ENCODE measurements around the gene MICU1. TPM values are rescaled to one million over a fixed set of nuclear protein-coding genes. Genes with fewer than 3 reads are reported as not detected.
A peak's percentile ranks its signal among the peaks of the same experiment; 100 is the strongest.

MICU1 gene
- total and polyA plus RNA-seq, 8 donors, result 9.4 to 21.7 (median 12.6) TPM

DNA sequence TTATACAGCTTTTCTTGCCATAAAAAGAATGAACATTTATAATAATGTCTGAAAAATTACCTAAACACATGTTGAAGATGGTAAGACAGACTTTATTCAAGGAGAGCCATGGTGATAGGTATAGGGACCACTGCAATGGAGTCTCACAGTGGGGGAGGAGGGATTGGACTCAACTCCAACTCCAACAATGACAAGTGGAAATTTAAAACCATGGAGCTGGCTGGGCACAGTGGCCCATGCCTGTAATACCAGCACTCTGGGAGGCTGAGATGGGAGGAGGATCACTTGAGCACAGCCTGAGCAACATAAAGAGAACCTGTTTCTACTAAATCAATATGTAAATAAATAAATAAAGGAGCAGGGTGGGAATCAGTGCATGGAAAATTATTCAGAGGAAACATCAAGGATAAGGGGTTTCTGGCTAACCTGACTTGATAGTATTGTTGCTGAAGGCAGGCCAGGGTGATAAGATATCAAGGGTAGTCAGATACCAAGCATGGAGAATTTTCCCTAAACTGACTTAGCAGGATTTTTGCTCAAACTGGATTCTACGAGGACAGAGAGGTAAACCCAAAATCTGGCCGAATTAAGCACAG is 19.5 kb upstream of the MICU1 start:
- Histone ChIP-seq H3K27ac (no peak overlapping the region), H3K36me3 (no peaks in the 10 kb centered on the region), H3K4me1 (no peaks in the 10 kb centered on the region), H3K9me3 (no peaks in the 10 kb centered on the region), H3K4me3 (no peak overlapping the region), H3K27me3 (no peaks in the 10 kb centered on the region)
- TF ChIP-seq, protein P1, sequence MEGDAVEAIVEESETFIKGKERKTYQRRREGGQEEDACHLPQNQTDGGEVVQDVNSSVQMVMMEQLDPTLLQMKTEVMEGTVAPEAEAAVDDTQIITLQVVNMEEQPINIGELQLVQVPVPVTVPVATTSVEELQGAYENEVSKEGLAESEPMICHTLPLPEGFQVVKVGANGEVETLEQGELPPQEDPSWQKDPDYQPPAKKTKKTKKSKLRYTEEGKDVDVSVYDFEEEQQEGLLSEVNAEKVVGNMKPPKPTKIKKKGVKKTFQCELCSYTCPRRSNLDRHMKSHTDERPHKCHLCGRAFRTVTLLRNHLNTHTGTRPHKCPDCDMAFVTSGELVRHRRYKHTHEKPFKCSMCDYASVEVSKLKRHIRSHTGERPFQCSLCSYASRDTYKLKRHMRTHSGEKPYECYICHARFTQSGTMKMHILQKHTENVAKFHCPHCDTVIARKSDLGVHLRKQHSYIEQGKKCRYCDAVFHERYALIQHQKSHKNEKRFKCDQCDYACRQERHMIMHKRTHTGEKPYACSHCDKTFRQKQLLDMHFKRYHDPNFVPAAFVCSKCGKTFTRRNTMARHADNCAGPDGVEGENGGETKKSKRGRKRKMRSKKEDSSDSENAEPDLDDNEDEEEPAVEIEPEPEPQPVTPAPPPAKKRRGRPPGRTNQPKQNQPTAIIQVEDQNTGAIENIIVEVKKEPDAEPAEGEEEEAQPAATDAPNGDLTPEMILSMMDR (IDR thresholded peaks at IDR 0.05), result no peak
- no peak for FAIRE-seq
- no peak for ATAC-seq
- 36 to 42% methylated on average over 2 of the region's 2 CpGs for WGBS, 2 donors
- intact Hi-C loops (cut with DNase I), result no loop called here
- DNase-seq, result no peak

DNA sequence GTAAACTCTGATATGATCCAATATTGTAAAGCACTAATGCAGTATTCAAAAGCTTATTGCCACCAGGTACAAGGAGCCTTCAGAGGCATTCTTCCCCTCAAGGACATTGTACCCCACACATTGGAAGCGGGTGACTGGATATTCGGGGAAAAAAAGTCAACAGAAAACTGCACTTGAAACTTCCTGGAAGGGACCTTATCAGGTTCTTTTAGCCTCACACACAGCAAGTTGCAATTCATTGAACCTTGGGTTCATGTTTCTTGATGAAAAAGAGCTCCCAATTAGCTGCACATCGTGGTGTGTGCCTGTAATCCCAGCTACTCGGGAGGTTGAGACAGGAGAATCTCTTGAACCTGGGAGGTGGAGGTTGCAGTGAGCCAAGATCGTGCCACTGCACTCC is 16.4 kb upstream of the MICU1 start:
- intact Hi-C loops (cut with DNase I), result no loop called here
- ATAC-seq (no peak), DNase-seq (no peak), FAIRE-seq (no peak)
- no peaks in the 10 kb centered on the region for H3K9me3 ChIP-seq
- no peaks in the 10 kb centered on the region for H3K27me3 ChIP-seq
- TF ChIP-seq, protein P1 (IDR thresholded peaks at IDR 0.05), result no peak
- H3K4me1 ChIP-seq, result peaks cover 0 to 11% (median 0%) of the 10 kb centered on the region in 3 donors
- H3K36me3 ChIP-seq, result no peaks in the 10 kb centered on the region
- H3K4me3 ChIP-seq, result no peak overlapping the region
- no peak overlapping the region for H3K27ac ChIP-seq
- 79 to 84% methylated on average over 5 of the region's 5 CpGs for WGBS, 2 donors

DNA sequence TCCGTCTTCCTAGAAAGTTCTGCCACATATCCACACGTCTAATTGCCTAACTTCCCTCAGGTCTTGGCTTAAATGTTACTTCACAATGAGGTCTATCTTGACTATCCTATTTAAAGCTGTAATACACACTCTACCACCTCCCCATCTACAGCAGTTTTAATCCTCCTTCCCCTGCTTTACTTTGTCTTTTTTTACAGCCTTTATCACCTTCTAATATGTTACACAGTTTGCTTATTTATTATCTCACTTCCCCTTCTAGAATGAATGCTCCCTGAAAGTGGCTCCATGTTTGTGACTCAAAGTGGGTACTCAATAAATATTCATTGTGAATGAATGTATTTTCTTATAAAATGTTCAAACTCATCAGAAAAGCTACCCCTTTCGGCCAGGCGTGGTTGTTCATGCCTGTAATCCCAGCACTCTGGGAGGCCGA is 13.6 kb upstream of the MICU1 start:
- peaks cover 0 to 11% (median 0%) of the 10 kb centered on the region in 3 donors for H3K4me1 ChIP-seq
- DNase-seq, result no peak
- TF ChIP-seq, protein P1 (IDR thresholded peaks at IDR 0.05), result no peak
- H3K27me3 ChIP-seq, result no peaks in the 10 kb centered on the region
- WGBS, 2 donors, result 89 to 94% methylated on average over 5 of the region's 5 CpGs
- no peak overlapping the region for H3K4me3 ChIP-seq
- peak overlapping the region in 1 of 4 donors; percentile 19 for H3K27ac ChIP-seq
- peak in 2 of 4 donors; percentile 17 to 18 for ATAC-seq
- FAIRE-seq, result no peak
- intact Hi-C loops (cut with DNase I), result no loop called here
- no peaks in the 10 kb centered on the region for H3K36me3 ChIP-seq
- H3K9me3 ChIP-seq, result no peaks in the 10 kb centered on the region

DNA sequence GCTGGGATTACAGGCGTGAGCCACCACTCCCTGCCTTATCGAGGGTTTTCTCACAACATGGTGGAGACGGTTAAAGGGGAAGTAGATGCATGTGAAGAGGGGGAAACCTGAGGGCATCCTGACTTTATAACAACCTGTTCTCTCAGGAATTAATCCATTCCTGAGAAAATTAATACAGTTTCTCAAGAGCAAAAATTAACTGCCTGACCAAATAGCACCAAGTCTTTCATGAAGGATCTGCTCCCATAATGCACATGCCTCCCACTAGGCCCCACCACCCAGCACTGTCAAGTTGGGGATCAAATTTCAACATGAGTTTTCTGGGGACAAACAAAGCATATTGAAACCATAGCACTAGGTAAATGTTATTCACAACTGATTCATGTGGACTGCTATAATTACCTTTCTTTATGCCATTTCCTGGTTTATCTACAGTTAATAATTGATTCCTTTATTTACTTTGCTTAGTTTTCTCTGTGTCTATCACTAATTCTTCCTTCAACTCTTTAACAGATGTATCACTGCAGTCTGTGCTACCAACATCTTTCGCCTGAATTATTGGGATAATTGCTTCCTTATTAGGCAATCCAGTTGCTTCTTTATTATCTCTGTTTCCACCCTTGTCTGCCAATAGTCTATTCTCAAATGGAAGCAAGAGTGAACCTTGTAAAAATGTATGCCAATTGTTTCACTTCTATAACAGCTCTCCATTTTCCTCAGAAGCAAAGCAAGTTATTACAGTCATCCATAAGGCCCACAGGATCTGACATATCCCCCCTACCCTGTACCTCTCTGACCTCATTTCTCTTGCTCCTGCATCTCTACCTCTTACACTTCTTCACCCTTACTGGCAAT is 12.9 kb upstream of the MICU1 start:
- Histone ChIP-seq H3K27me3 (no peaks in the 10 kb centered on the region), H3K36me3 (no peaks in the 10 kb centered on the region), H3K27ac (peak overlapping the region in 2 of 4 donors; percentile 19 to 48), H3K9me3 (no peaks in the 10 kb centered on the region), H3K4me3 (no peak overlapping the region), H3K4me1 (peaks cover 0 to 11% (median 0%) of the 10 kb centered on the region in 3 donors)
- ATAC-seq (peak; percentile 68 to 85 (median 83)), DNase-seq (no peak), FAIRE-seq (no peak)
- TF ChIP-seq, protein P1 (IDR thresholded peaks at IDR 0.05), result no peak
- intact Hi-C loops (cut with DNase I), result no loop called here
- 64 to 67% methylated on average over 4 of the region's 4 CpGs for WGBS, 2 donors
